Fibroblast of pulmonary artery (primary cell): Measurements from ENCODE around the gene PDZRN3.

Source experiments
- DNase-seq: peaks from one replicate; pipeline ENCODE4 v3.0.0-alpha.2; 2010; ENCODE audit warnings: low read depth
- H3K4me3 ChIP-seq: replicated peaks from 2 replicates; pipeline ENCODE4 v1.5.1; 2011; ENCODE audit warnings: low read depth, mild to moderate bottlenecking, control low read depth, low read length, moderate library complexity
- TF ChIP-seq, protein P1 (sequence below): IDR thresholded peaks from 2 replicates; pipeline ENCODE4 v1.5.1; 2011; ENCODE audit warnings: mild to moderate bottlenecking, control low read depth, low read length, inconsistent platforms; ENCODE audit errors: missing control alignments

Gene PDZRN3

DNA sequence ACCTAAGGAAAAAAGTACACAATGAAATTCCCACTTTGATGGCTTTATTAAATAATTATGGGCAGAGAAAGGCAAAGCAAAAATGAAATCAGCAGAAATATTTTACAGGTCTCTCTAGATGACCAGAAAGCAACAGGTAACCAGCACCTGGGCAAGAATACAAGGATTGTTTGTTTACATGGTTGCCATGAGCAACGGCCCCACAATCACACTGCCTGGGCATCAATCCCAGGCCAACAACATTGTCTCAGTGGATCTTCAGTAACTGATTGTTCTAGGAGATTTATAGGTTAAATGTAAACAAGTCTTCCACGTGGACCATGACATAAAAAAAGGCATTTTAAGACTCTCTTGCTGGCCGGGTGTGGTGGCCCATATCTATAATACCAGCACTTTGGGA lies 82.6 kb downstream of the PDZRN3 start:
- TF ChIP-seq, protein P1, sequence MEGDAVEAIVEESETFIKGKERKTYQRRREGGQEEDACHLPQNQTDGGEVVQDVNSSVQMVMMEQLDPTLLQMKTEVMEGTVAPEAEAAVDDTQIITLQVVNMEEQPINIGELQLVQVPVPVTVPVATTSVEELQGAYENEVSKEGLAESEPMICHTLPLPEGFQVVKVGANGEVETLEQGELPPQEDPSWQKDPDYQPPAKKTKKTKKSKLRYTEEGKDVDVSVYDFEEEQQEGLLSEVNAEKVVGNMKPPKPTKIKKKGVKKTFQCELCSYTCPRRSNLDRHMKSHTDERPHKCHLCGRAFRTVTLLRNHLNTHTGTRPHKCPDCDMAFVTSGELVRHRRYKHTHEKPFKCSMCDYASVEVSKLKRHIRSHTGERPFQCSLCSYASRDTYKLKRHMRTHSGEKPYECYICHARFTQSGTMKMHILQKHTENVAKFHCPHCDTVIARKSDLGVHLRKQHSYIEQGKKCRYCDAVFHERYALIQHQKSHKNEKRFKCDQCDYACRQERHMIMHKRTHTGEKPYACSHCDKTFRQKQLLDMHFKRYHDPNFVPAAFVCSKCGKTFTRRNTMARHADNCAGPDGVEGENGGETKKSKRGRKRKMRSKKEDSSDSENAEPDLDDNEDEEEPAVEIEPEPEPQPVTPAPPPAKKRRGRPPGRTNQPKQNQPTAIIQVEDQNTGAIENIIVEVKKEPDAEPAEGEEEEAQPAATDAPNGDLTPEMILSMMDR = no peak
- DNase-seq = no peak
- H3K4me3 ChIP-seq = no peak overlapping the region

DNA sequence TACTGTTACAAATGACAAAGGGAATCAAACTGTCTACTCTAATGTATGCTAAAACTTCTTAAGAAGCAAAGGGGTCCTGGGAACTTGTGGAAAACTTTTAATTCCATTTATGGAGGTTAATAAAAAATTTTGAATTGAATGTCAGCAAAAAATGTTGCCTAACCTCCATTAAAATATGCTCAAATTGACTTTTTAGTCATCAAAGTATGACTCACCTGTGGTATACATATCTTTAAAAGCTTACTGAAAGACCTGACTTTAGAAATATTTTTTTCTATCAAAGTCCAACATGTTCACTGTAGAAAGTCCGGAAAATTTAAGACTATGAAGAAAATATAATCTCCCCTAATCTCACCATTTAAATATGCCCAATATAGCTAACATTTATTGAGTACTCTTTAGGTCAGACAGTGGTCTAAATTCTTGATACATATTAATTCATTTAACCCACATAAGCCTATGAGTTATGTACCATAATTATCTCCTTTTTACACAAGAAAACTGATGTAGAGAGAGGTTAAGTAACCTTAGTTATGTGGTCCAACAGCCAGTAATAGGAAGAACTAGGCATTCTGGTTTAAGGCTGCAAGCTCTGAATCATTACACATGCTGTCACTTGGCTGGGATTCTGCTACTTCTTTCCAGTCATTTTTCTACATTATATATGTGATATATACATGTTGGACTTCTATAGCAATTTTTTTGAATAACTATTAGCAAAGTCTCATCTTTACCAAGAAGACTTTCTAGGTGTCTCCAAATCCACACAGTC lies 83.6 kb downstream of the PDZRN3 start:
- TF ChIP-seq, protein P1 = no peak
- DNase-seq = peak; percentile 18
- H3K4me3 ChIP-seq = no peak overlapping the region

DNA sequence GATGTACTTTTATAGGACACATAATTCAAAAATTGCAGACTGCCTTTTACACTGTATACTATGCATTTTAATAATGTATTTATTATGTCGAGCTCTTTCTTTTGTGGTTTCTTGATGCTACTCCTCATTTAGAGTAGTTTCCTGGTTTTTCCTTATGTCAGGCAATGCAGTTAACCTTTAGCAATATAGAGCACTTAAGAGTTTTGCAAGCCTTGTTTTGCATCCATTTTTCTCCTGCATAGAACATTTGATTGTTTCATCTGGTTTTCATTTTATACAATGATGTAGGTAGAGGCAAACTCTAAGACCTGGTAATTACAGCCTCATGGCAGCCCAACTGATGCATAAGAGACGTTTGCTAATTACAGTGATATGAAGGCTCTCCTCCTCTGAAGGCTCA lies 86.3 kb downstream of the PDZRN3 start:
- DNase-seq = no peak
- no peak overlapping the region for H3K4me3 ChIP-seq
- TF ChIP-seq, protein P1 = no peak

DNA sequence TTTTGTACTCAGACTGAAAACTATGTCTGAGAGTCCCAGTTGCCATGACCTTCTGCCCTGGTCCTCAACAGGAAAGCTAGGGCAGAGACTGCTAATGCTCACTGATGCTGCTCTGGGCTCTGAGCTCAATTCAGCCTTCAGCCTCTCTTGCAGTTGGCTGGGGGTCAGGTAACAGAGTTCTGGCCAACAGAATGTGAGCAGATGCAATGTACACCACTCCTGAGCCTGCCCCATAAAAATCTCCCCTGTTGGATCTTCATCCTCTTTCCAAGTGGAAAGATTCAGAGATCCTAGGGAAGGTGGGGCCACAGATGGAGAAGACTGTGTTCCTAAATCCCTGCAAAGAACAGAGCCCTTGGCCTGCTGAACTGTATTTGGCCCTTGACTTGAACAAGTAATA lies 87.8 kb downstream of the PDZRN3 start:
- TF ChIP-seq, protein P1 = no peak
- DNase-seq = no peak
- H3K4me3 ChIP-seq = no peak overlapping the region

DNA sequence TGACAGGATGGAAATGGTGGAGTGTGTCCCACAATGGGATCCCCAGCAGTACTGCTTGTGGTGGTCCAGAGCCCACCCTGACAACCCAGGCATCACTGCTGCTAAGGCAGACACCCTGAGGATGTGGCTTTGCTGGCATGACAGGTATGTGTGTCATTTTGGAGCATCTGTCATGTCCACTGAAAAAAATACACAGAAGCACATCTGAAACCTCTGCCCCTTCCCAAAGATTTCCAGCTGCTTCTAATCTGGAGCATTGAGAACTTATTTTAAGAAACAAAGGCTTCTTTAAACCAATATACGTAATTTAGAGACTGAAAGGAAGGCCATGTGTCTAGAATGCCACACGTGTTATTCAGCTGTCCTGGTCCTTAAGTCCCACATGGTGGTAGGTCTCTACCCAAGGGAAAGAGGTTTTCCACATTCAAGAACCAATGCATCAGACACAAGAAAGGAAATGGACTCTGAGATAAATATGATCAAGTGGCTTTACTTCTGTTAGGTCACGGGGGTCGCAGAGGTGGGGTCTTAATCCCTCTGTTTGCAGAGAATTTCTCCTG lies 88.3 kb downstream of the PDZRN3 start:
- H3K4me3 ChIP-seq = no peak overlapping the region
- no peak for DNase-seq
- TF ChIP-seq, protein P1 = no peak

DNA sequence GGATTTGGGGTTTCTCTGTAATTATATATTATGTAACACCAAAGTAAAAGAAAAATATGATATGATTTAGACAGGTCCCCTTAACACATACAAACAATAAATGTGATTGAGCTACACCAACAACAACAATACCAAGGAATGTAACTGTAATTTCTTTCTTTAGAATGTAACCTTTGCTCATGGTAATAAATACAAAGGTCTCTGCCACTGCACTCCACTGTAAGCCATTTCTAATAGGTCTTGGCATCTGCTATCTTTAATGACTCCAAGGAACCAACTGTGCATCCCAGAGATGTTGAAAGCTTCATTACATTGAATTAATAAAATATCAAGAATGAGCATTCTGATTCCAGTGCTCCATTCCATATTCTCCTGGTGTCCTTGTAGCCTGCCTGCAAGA lies 88.8 kb downstream of the PDZRN3 start:
- DNase-seq = no peak
- TF ChIP-seq, protein P1 = no peak
- no peak overlapping the region for H3K4me3 ChIP-seq

DNA sequence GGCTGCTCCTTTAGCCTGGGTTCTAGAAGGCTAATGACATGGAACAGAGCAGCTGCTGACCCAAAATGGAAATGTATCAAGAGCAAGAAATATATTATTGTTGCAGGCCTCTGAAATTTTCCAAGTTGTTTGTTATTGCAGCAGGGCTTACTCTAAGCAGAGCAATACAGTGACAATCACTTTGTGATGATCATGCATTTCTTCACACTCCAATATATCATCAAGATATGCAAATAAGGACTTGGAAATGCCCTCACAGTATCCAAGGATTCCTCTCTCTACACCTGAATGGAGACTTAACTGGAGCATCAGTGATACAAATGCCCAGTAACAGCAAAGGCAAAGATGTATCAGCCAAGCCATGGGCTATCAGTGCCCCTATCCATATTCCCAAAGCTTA lies 89.6 kb downstream of the PDZRN3 start:
- TF ChIP-seq, protein P1 = no peak
- DNase-seq = no peak
- H3K4me3 ChIP-seq = no peak overlapping the region
